ENCODE results near the gene ALDH16A1.

The ALDH16A1 gene

DNA sequence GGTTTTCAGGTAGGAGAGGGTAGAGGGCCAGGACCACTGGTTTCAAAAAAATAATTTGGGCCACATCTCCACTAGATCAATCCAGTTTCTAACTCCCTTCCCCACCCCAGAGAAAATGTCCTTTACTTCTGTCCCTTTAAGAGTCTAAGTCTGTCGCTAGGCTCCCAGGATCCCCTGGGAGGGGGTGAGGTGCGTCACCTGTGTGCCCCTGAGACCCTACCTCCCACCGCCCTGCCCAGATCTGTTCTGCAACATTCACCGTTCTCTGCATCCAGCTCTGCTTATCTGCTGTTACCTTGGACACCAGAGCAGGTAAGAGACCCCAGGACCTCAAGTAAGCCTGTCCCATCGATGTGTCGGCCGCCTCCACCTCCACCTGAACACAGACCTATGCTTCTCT is 27.8 kb upstream of the ALDH16A1 start, which contains the start of gene GFY:
GFY (plus strand) TSS at position 211 of the 400 bp plus-strand sequence. CDS start 1,043 bp downstream, outside the sequence.
- no peak for DNase-seq

DNA sequence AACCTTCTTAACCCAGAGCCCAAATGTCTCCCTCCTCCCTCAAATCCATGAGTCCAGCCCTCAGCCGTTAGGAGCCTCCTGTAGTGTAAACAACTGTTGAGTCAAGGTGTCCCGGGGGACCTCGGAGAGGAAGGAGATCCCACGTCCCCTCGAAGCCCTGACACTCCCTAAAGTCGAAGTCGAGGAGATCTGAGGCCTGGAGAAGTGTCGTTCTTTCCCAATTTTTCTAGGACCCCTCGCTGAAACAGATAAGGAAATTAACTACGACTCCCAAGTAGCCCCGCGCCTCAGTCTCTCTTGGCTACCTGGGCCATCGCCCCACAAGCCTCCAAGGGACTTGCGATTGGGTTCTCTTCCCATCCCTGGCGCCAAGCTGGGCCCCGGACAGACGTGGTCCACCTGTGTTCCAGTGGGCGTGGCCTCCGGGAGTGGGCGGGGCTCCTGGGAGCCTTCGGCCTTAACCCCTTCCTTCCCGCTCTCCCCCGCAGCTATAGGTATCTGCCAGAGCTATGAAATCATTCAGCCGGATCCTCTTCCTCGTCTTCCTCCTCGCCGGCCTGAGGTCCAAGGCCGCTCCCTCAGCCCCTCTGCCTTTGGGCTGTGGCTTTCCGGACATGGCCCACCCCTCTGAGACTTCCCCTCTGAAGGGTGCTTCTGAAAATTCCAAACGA is 27.0 kb upstream of the ALDH16A1 start:
- DNase-seq: no peak

DNA sequence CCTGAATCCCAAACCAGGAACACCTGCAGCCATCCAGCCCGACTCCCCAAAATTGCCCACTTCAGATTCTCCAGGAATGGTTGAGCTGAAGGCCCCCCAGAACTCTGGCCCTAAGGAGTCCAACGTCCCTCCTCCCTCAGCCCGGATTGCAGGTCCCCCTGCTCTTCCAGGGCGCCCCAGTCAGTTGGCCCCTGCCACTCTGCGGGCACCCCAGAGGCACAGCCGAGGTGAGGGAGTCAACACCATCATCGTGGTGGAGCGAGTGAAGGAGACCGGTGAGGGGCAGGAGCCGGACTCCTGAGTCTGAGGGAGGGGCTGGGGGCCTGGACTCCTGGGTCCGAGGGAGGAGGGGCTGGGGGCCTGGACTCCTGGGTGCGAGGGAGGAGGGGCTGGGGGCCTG is 25.7 kb upstream of the ALDH16A1 start:
- DNase-seq: no peak

DNA sequence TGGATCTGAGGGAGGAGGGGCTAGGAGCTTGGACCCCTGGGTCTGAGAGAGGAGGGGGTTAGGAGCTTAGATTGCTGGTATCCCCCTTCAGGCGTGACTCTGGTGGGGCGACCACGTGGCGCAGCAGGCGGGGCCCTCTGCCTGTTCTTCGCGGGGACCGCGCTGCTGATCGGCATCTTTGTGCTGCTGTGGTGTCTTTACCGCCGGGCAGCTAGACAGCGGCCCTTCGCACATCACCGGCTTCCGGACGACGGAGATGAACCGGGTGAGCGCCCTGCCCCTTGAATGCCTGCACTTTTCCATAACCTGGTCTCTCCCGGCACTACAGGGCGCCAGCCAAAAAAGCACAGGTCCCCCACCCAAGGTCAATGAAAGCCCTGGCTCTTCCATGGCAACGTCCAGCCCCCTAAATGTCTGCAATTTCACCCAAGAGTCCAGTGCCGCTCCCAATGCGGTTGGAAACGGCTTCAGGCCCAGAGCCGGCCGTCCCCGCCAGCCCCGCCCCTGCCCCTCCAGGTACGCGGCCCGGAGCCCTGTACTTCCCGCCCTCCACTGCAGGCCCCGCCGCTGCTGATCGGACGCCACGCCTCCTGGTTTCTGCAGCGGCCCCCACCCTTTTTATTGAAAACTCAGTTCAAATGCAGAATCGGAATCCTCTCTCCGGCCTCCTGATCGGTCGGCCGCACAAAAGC is 25.0 kb upstream of the ALDH16A1 start:
- no peak for DNase-seq

DNA sequence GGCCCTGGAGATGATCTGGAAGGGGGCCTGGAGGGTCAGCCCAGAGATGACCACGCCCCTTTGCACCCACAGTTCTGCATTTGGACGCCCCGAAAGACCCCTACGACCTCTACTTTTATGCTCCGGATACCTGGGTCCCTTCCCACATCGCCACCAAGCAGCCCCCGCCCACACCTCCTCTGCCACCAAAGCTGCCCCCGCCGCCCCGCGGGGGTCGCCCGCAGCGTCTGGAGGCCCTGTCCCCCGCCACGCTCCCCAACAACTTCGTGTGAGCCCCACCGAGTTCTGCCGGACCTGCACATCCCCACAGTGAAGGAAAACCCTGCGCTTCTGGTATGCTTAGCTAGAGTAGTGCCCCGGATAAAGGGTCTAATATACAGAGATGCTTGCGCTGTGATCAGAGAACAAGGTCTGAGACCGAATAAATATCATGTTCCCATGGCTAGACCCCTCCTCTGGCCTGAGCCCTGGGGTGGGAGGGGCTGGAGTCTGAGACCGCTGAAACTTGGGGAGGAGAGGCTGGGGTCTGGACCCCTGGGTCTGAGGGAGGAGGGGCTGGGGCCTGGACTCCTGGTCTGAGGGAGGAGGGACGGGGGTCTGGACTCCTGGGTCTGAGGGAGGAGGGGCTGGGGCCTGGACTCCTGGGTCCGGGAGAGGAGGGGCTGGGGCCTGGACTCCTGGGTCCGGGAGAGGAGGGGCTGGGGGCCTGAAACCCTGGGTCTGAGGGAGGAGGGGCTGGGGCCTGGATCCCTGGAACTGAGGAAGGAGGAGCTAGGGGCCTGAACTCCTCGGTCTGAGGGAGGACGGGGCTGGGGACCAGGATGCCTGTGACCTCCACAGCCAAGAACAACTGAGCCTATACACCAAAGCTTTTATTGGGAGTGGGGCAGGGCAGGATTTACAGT is 24.2 kb upstream of the ALDH16A1 start:
- no peak for DNase-seq

DNA sequence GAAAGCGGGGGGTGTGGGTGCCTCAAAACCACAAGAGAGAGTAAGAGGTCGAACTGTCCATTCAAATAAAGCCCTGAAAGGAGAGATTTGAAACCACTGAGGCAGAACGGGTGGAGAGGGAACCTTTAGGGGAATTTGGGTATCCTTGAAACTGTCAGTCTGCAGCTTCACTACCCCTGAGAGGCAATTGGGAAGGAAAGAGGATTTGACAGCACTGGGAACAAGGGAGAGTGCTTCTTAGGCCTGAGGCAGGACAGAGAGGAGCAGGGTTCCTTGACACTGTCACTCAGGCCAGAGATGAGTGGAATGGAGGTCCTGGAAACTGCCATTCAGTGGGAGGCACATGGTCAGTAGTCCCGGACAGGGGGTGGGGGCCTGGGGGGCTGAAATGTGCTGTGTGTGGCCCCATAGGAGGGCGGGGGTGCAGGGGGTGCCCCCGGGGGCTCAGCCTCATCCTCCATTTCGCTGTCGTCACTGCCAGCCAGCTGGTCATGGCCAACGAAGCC is 22.8 kb upstream of the ALDH16A1 start:
- DNase-seq: no peak

DNA sequence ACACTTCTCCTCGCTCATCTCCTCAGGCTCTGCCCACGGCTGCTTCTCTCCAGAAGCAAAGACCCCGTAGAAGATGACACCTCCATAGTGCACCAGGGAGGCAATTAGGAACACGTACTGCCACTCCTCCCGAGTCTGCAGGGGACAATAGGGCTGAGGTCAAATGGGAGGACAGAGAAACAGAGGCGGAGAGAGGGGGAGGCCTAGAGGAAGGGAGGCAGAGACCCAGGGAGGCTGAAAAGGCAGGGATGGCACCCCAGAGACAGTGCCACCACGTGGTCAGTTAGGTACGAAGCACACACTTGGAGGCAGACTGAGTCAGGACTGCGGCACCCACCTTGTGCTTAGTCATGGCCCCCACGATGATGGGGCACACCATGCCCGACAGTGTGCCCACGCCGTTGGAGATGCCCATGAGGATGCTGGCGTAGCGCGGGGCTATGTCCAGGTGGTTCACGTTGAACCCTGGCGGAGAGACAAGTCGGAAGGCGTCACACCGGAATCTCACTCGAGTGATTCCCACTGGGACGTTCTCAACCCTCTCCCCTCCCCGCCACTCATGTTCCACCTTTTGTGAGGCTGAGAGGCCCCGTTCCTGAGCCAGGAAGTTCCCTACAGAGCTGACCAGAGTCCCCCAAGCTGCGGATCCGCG is 22.2 kb upstream of the ALDH16A1 start:
- no peak for DNase-seq

DNA sequence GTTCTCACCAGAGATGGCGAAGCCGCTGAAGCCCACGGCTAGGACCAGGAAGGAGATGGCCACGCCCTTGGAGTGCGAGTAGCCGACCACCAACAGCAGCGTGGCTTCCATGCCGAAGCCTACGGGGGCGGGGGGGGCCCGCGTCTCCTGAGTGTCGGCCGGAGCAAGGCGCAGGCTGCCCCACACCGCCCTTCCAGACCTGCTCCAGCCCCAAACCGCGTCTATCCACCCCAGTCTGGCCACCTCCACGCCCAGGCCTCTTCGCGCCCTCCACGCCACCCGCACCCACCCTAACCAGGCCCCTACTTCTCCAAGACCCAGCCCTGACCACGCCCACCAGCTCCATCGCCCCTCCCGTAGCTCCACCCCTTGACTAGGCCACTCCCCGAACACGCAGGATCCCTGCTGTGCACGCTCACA is 21.7 kb upstream of the ALDH16A1 start:
- DNase-seq: no peak

DNA sequence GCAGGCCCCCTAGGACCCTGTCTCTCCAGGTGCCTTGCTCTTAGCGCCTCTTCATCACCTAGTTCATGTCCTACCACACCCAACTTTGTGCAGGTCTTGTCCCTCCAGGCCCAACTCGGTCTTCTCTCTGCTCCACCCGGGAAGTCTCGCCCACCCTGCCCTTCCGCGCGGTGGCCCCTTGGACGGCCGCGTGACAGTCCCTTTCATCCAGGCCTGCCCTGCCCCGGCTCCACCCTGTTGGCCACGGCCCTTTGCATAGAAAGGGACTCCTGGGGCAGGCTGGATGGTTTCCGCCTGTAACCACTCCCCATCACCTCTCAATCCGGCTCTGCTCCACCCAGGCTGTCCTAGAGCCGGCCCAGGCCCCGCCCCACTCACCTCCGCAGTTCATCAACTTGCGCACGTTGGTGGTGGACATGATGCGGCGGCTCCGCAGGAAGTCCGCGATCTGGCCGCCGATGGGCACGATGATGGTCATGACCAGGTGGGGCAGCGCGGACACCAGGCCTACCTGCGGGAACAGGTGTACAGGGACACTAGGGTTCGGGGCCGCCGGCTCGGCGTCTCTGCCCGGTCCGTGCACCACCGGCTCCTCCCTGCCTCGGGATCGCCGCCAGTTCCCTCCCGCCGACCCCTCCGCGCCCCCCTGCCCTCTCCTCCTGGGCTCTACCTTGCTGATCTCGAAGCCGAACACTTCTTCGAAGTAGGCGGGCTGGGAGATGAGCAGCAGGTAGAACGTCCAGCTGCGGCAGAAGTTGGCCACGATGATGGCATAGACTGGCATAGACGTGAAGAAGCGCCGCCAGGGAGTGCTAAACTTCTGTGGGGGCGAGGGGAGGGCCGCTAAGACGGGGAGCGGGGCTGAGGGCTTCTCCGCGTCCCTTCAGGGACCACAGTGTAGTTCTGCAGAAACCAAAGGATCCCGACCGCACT is 20.6 kb upstream of the ALDH16A1 start:
- no peak for DNase-seq

DNA sequence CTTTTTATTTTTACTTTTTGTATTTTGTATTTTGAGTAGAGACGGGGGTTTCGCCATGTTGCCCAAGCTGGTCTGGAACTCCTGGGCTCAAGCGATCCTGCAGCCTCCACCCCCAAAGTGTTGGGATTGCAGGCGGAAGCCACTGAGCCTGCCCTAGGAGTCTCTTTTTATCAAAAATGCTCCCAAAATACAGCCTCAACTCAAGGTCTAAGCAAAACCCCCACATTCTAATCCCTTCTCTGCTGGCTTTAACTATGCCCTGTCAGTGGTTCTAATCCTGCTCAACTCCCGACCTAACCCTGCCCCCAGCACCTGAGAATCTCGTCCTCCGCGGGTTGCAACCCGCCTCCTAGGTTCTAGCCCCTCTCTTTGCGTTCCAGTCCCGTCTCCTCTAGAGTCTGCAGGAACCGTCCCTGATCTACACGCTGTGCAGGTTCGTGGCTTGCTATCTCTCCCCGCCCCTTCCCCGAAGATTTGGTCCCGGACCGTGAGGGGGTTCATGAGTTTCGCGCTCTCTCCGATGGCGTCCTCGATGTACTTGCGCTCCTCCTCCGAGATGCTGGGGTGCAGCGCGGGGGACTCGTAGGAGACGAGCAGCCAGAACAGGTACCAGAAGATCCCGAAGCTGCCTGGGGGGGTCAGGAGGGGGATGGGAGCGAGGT is 19.7 kb upstream of the ALDH16A1 start:
- no peak for DNase-seq

DNA sequence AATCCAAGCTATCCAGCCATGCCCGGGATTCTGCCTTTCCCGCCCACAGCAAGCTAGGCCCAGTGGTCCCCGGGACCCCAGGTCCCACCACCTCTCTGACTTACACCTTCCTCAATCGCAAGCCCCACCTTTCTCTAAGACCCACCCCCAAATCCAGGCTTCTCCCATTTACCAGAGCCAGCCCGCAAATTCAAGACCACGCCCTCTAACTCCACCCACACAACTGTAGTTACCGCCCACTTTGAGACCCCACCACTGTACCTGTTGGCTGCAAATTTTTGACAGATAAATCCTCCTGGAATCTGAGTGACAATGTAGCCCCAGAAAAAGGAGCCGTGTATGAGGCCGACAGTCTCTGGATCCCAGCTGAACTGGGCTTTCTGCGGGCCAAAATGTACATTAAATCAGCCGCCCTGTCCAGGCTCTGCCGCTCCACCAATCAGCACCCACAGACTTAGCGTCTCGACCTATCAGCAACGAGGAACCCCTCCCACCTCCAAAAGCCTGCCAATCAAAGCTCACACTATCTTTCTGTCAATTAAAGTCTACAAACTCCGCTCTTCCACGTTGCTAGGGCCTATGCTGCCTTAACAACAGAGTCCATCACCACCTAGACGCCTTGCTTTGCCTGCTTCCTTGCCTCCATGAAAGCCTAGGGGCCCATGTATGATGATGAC is 18.0 kb upstream of the ALDH16A1 start:
- DNase-seq: no peak

DNA sequence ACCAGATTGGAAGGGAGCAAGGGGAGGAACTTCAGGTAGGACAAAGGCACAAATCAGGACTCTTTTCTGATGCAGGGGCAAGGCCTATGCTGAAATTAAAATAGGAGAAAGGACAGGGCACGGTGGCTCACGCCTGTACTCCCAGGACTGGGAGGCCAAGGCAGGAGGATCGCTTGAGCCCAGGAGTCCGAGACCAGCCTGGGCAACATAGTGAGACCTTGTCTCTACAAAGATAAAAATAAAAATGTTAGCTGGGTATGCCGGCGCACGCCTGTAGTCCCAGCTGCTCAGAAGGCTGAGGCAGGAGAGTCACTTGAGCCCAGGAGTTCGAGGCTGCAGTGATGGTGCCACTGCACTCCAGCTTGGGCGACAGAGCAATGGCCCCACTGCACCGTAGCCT is 17.4 kb upstream of the ALDH16A1 start:
- no peak for DNase-seq

DNA sequence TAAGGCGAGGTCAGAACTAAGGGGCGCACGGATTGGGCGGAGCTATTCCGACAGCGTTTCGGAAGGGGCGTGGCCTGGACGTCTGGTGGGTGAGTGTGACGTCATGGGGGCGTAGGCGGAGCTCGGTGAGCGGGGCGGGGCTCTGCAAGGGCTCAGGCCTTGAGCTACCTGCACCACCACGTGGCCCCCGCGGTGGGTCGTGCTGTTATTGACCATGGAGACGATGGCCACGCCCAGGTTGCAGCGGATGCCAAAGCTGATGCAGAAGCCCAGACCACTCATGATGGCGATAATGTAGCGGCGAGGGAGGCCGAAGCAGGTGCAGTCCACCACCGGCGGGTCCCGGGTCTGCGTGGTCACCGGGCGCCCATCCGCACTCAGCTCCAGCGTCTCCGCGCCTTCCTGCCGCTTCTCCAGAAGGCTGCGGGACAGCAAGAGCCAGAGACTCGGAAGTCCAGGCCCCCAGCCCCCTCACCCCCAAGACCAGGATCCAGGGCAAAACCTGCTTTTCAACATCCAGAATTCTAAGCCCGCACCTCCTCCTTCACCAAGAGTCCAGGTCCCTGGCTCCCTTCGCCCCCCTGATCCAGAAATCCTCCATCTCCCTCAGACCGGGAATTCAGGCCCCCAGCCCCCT is 16.5 kb upstream of the ALDH16A1 start:
- peak; percentile 78 for DNase-seq

DNA sequence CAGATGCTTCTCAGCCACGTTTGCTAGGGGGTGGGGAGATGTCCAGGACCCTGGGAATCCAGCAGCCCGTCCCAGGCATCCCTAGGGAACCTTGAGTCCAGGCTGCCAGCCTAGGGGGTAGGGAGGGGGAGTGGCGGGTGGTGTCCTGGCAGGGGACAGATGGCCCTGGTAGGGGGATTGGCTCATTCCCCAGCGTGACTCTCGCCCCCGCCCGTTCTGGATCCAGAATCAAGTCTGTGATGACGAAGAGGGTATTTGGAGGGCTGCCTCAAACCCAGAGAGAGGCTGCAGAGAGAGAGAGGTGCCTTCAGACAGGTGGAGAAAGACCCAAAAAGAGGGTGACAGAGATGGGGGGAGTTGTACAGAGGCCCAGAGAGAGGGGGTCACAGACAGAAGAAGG is 15.8 kb upstream of the ALDH16A1 start:
- no peak for DNase-seq

DNA sequence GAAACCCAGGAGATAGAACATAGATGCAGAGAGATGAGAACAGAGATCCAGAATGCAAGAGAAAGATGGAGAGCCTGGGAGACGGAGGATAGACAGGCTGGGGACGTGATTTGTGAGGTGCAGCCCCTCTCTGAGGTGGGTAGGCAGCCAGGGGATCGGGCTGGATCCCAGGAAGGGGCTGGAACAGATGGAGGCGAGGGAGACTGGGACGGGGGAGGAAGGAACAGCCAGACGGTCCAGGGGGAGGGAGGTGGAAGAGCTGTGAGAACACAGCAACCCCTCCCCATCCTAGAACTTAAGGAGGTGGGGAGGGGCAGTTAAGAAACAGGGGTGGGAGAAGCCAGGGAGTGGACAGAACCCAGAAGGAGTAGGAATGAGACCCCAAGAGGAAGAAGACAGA is 14.8 kb upstream of the ALDH16A1 start:
- DNase-seq: no peak

DNA sequence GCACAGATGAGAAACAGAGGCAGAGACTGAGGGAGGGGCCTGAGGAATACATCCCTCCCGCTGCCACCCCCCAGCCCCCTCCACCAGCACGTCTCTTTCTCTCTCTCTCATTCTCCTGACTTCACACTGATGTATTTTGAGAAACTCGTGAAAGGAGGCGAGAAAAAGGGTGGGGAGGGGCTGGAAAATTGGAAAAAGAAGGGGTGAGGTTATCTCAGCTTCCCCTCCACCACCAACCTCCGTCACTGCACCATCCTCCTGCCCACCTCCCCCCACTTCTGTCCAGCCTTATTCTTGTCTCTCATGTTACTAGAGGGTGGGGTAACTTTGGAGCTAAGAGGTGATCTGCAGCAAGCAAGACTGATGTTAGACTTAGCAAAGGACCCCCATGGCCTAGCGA is 13.2 kb upstream of the ALDH16A1 start:
- DNase-seq: no peak

DNA sequence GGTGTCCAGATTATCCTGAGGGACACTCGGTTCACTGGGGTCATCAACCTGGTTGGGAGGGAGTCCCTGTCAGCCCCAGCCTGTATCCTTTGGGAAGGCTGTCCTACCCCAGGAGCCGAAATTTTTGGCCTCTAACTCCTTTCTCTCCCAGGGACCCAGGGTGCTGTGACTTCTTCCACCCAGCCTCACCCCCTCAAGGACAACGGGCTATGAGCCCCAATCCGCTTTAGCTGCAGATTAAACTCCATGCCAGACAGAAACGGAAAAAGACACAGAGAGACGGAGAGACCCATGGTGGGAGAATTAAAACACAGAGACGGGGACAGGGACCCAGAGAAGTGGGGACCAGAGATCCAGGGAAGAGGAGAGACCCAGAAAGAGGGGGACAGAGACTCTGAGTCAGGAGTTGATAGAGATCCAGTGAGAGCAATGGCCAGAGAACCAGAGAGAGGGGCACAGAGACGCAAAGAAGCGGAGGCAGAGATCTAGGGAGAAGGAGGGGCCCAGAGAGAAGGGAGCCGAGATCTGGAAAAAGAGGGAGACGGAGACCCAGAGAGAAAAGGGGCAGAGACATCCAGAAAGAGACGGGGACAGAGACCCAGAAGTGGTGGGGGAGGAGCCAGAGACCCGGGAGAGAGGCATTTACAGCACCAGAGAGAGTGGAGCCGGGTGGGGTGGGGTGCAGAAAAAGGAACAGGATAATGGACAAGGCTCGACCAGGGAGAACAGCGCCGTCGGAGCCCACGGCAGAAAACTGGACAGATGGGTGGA is 12.4 kb upstream of the ALDH16A1 start:
- no peak for DNase-seq

DNA sequence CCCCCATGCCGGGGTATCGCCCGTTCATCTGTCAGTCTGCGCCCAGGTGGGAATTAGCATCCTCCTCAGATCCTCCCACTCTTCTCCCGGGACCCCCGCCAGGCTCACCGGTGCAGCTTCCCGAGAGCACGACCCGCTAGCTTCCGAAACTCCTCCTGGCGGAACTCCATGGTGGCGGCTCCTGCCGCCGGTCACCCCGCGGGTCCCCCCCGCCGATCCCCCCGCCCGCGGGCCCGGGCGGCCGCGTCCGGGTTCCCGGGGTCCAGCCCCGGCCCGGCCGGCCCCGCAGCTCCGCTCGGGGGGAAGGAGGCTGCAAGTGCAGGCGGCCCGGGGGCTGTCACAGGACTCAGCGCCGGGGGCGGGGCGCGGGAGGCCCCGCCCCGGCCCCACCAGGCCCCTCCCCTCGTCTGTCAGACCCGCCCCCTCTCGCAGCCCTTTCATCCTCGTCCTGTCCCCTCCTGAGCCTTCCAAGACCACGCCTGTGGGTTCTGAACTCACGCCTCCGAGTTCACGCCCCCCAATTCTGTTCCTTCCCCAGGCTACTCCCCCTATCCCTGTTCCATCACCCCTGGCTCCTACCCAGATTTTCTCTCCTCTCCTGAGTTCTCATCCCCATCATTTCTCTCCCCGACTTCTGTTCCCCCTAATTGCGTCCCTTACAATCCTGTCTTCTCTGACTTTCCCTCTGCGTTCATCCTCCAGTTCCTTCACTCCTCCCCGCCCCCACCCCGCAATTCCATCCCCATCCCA is 11.6 kb upstream of the ALDH16A1 start, which contains the start of gene SLC17A7:
SLC17A7 (minus strand) TSS at position 318 of the 750 bp plus-strand sequence; CDS start at position 170, 148 bp downstream.
- no peak for DNase-seq
